ENCODE data around the gene KIRREL3.

DNA sequence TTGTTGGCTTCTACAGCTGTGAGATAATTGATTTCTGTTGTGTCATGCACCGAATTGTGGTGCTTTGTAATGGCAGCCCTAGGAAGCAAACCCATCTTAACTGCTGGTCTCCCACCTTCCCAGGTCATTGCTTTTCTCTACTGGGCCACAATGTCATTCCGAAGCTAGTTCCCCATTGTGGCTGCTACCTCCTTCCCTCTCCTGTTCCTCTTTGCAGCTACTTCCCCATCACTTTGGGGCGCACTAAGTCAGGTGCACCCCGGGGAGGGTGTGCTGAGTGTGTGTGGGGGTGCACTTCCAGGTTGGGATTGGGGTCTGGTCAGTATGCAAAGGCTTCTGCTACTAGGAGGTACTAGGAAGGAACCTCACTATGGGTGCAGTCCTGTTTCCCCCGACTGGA lies 535.8 kb downstream of the KIRREL3 start:
- TF ChIP-seq POLR2A (IDR thresholded peaks at IDR 0.05), result no peak
- TF ChIP-seq, protein P1, sequence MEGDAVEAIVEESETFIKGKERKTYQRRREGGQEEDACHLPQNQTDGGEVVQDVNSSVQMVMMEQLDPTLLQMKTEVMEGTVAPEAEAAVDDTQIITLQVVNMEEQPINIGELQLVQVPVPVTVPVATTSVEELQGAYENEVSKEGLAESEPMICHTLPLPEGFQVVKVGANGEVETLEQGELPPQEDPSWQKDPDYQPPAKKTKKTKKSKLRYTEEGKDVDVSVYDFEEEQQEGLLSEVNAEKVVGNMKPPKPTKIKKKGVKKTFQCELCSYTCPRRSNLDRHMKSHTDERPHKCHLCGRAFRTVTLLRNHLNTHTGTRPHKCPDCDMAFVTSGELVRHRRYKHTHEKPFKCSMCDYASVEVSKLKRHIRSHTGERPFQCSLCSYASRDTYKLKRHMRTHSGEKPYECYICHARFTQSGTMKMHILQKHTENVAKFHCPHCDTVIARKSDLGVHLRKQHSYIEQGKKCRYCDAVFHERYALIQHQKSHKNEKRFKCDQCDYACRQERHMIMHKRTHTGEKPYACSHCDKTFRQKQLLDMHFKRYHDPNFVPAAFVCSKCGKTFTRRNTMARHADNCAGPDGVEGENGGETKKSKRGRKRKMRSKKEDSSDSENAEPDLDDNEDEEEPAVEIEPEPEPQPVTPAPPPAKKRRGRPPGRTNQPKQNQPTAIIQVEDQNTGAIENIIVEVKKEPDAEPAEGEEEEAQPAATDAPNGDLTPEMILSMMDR (IDR thresholded peaks at IDR 0.05), result no peak
- no peak for TF ChIP-seq EP300 (IDR thresholded peaks at IDR 0.05)

Data from ovary (tissue), 3 donors.